ENCODE measurements around the gene CTSD. TPM values are rescaled to one million over a fixed set of nuclear protein-coding genes. Genes with fewer than 3 reads are reported as not detected.

Gene CTSD
- total and polyA plus RNA-seq, 8 donors: 231 to 596 (median 310) TPM

- Histone ChIP-seq H3K36me3 (no peaks in the 10 kb centered on the region), H3K4me3 (no peak overlapping the region), H3K4me1 (no peaks in the 10 kb centered on the region), H3K9me3 (no peaks in the 10 kb centered on the region), H3K27me3 (no peaks in the 10 kb centered on the region), H3K27ac (no peak overlapping the region)
- 76 to 83% methylated on average over 11 of the region's 11 CpGs for WGBS, 2 donors
- DNase-seq (no peak), ATAC-seq (no peak), FAIRE-seq (no peak)
- TF ChIP-seq CTCF (IDR thresholded peaks at IDR 0.05): no peak
- intact Hi-C loops (cut with DNase I): no loop called here
Observed at GRCh38 chr11:1776331-1776851, 12.7 kb upstream of the CTSD start.

- Histone ChIP-seq H3K27me3 (no peaks in the 10 kb centered on the region), H3K36me3 (no peaks in the 10 kb centered on the region), H3K4me1 (no peaks in the 10 kb centered on the region), H3K27ac (no peak overlapping the region), H3K9me3 (no peaks in the 10 kb centered on the region), H3K4me3 (no peak overlapping the region)
- intact Hi-C loops (cut with DNase I): no loop called here
- DNase-seq (no peak), FAIRE-seq (no peak), ATAC-seq (no peak)
- no peak for TF ChIP-seq CTCF (IDR thresholded peaks at IDR 0.05)
- 71 to 80% methylated on average over 12 of the region's 12 CpGs for WGBS, 2 donors
Observed at GRCh38 chr11:1774886-1775285, 11.2 kb upstream of the CTSD start.

- no peak for TF ChIP-seq CTCF (IDR thresholded peaks at IDR 0.05)
- H3K4me1 ChIP-seq: no peaks in the 10 kb centered on the region
- H3K36me3 ChIP-seq: no peaks in the 10 kb centered on the region
- ATAC-seq: no peak
- WGBS, 2 donors: 86 to 93% methylated on average over 11 of the region's 11 CpGs
- H3K27me3 ChIP-seq: no peaks in the 10 kb centered on the region
- intact Hi-C loops (cut with DNase I): no loop called here
- no peak overlapping the region for H3K27ac ChIP-seq
- peak in 1 of 6 donors; percentile 52 for DNase-seq
- H3K4me3 ChIP-seq: no peak overlapping the region
- no peaks in the 10 kb centered on the region for H3K9me3 ChIP-seq
- no peak for FAIRE-seq
Observed at GRCh38 chr11:1773994-1774550, 10.3 kb upstream of the CTSD start.

GRCh38 chr11:1773131-1773993 lies 9.6 kb upstream of the CTSD start:
- DNase-seq: peak in 2 of 6 donors; percentile 20 to 43
- no peaks in the 10 kb centered on the region for H3K27me3 ChIP-seq
- no peak for FAIRE-seq
- no peaks in the 10 kb centered on the region for H3K9me3 ChIP-seq
- ATAC-seq: peak in 1 of 4 donors; percentile 14
- H3K27ac ChIP-seq: no peak overlapping the region
- H3K4me3 ChIP-seq: no peak overlapping the region
- H3K4me1 ChIP-seq: no peaks in the 10 kb centered on the region
- intact Hi-C loops (cut with DNase I): no loop called here
- no peaks in the 10 kb centered on the region for H3K36me3 ChIP-seq
- WGBS, 2 donors: 75 to 81% methylated on average over 10 of the region's 10 CpGs
- TF ChIP-seq CTCF (IDR thresholded peaks at IDR 0.05): no peak

Measured in pancreas (tissue), 10 donors.